C4-2B (cell line): ENCODE data around the gene ZNF592.

ENCODE experiments used
- CTCF ChIP-seq: fragments of 450-650 bp; conservative IDR thresholded peaks from 2 replicates; pipeline ENCODE4 v1.5.1; 2017; ENCODE audit warnings: mild to moderate bottlenecking
- ZFX ChIP-seq: fragments of 450-650 bp; IDR thresholded peaks from 2 replicates; pipeline ENCODE4 v1.6.1; 2017

GRCh38 chr15:84750583-84751092, 2.2 kb downstream of the ZNF592 start:
- TF ChIP-seq CTCF (no peak), ZFX (no peak)
